Breast epithelium (tissue), 4 donors: ENCODE data around the gene WASF3. TPM values are rescaled to one million over a fixed set of nuclear protein-coding genes. Genes with fewer than 3 reads are reported as not detected.

Source experiments
- DNase-seq, 2 donors: peaks; one replicate each; pipeline ENCODE4 v3.0.0-alpha.2; 2019; ENCODE audit warnings: low spot score in 2 of 2
- H3K27ac ChIP-seq, 2 donors: fragments of 200-600 bp; sonication (generic) in 1 of 2; one replicate each; pipeline ENCODE4 v1.5.1; 2016 to 2019; ENCODE audit warnings: mild to moderate bottlenecking in 1 of 2
- H3K27me3 ChIP-seq, 2 donors: fragments of 200-600 bp; sonication (generic) in 1 of 2; one replicate each; pipeline versions ENCODE4 v1.5.1 to v1.6.0; 2017 to 2019; ENCODE audit warnings: control low read depth in 1 of 2, mild to moderate bottlenecking in 1 of 2
- H3K36me3 ChIP-seq: fragments of 200-600 bp; one replicate; pipeline ENCODE4 v1.5.1; 2019
- H3K4me1 ChIP-seq, 2 donors: fragments of 200-600 bp; sonication (generic); one replicate each; pipeline ENCODE4 v1.5.1; 2016 to 2019; ENCODE audit warnings: control low read depth in 1 of 2
- H3K4me3 ChIP-seq, 3 donors: fragments of 200-600 bp; sonication (generic); 1 replicate in 2 of 3; 2 replicates in 1 of 3; pipeline ENCODE4 v1.5.1; 2016 to 2019; ENCODE audit warnings: mild to moderate bottlenecking in 3 of 3, moderate library complexity in 2 of 3
- H3K9me3 ChIP-seq, 2 donors: fragments of 200-600 bp; sonication (generic) in 1 of 2; one replicate each; pipeline ENCODE4 v1.5.1; 2016 to 2019; ENCODE audit warnings: control low read depth in 1 of 2
- CTCF ChIP-seq, 3 donors: fragments of 450-650 bp; IDR thresholded peaks; one replicate each; pipeline ENCODE4 v1.5.1; 2016 to 2017; ENCODE audit warnings: antibody characterized with exemption in 3 of 3, mild to moderate bottlenecking in 3 of 3, moderate library complexity in 3 of 3
- POLR2A ChIP-seq: fragments of 450-650 bp; IDR thresholded peaks from one replicate; pipeline ENCODE4 v1.6.1; 2016; ENCODE audit warnings: antibody characterized with exemption, mild to moderate bottlenecking, moderate library complexity
- POLR2AphosphoS5 ChIP-seq, 3 donors: sonication (generic); formaldehyde crosslinking; IDR thresholded peaks; one replicate each; pipeline ENCODE4 v1.6.1; 2017; ENCODE audit warnings: antibody characterized with exemption in 3 of 3
- intact Hi-C: fragments of 100-400 bp; cut with DNase I; formaldehyde crosslinking; loops from one replicate; pipeline ENCODE4 v1.15.1; 2023; ENCODE audit warnings: low total_unique reads
- total RNA-seq, 3 donors: library from RNA; depleted of rRNA; stranded (reverse); fragments of >200 nt; gene quantifications; one replicate each; pipeline ENCODE4 v1.1.0, GENCODE V29; 2016

The WASF3 gene
- total RNA-seq, 3 donors from 2014 or later, result 15.2 to 67.0 (median 19.3) TPM

DNA sequence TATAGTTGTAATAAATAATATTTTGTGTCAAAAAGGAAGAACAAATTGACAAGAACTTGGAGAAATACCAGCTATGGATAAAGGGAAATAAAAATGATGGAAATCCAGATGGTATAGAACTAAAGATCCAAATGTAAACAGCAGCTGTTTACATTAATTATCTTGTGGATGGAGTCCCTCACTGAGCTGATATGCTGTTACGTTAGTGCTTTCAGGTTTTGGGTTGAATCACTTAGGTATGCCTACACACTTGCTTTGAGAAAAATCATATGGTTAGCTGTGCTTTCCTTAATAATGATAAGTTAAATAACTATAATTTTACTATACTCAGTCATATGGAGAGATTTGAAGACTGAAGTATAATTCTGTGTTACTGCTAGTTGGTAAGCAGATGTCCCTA is 27.7 kb downstream of the WASF3 start:
- H3K27ac ChIP-seq, result no peak overlapping the region
- no peaks in the 10 kb centered on the region for H3K4me1 ChIP-seq
- intact Hi-C loops, result no loop called here
- no peak overlapping the region for H3K4me3 ChIP-seq
- H3K27me3 ChIP-seq, result no peaks in the 10 kb centered on the region
- DNase-seq, result no peak
- H3K36me3 ChIP-seq, result no peaks in the 10 kb centered on the region
- no peaks in the 10 kb centered on the region for H3K9me3 ChIP-seq
- TF ChIP-seq POLR2A (no peak), CTCF (IDR thresholded peaks at IDR 0.05) (no peak), POLR2AphosphoS5 (IDR thresholded peaks at IDR 0.05) (no peak)

- Histone ChIP-seq H3K9me3 (no peaks in the 10 kb centered on the region), H3K4me1 (no peaks in the 10 kb centered on the region), H3K36me3 (no peaks in the 10 kb centered on the region), H3K27ac (no peak overlapping the region), H3K27me3 (no peaks in the 10 kb centered on the region), H3K4me3 (no peak overlapping the region)
- DNase-seq, result no peak
- intact Hi-C loops, result loop anchor here (2.0 kb wide), 1 partner anchor 28 kb away; no protein-coding TSS in a partner anchor
- no peak for TF ChIP-seq POLR2AphosphoS5 (IDR thresholded peaks at IDR 0.05)
- no peak for TF ChIP-seq POLR2A
- no peak for TF ChIP-seq CTCF (IDR thresholded peaks at IDR 0.05)
Observed at GRCh38 chr13:26587251-26587650, 29.8 kb downstream of the WASF3 start.

DNA sequence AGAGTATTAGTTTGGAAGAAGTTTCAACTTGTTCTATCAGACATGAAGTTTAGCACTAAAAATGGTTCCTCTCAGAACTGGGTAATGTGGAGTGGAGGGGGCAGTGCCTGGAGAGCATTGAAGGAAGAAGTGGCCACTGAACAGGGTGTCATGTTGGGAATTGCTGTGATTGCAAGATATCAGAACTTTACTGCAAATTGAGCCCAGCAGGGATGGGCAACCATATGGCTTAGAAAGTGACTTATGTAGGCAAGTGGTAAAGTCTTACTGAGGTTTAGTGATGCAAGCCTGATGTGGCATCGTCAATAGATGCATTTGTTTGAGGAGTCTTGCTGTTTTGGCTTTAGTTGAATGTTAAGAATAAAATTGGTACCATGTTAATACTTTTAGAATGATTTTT is 31.7 kb downstream of the WASF3 start:
- no peak for DNase-seq
- no peaks in the 10 kb centered on the region for H3K9me3 ChIP-seq
- H3K4me1 ChIP-seq, result no peaks in the 10 kb centered on the region
- intact Hi-C loops, result no loop called here
- no peak overlapping the region for H3K4me3 ChIP-seq
- no peaks in the 10 kb centered on the region for H3K27me3 ChIP-seq
- no peaks in the 10 kb centered on the region for H3K36me3 ChIP-seq
- TF ChIP-seq POLR2AphosphoS5 (IDR thresholded peaks at IDR 0.05) (no peak), CTCF (IDR thresholded peaks at IDR 0.05) (no peak), POLR2A (no peak)
- H3K27ac ChIP-seq, result no peak overlapping the region

- Histone ChIP-seq H3K4me3 (no peak overlapping the region), H3K4me1 (no peaks in the 10 kb centered on the region), H3K27ac (no peak overlapping the region), H3K36me3 (no peaks in the 10 kb centered on the region), H3K9me3 (no peaks in the 10 kb centered on the region), H3K27me3 (no peaks in the 10 kb centered on the region)
- TF ChIP-seq POLR2A (no peak), CTCF (IDR thresholded peaks at IDR 0.05) (no peak), POLR2AphosphoS5 (IDR thresholded peaks at IDR 0.05) (no peak)
- no peak for DNase-seq
- intact Hi-C loops, result no loop called here
Observed at GRCh38 chr13:26589754-26590153, 32.3 kb downstream of the WASF3 start.

DNA sequence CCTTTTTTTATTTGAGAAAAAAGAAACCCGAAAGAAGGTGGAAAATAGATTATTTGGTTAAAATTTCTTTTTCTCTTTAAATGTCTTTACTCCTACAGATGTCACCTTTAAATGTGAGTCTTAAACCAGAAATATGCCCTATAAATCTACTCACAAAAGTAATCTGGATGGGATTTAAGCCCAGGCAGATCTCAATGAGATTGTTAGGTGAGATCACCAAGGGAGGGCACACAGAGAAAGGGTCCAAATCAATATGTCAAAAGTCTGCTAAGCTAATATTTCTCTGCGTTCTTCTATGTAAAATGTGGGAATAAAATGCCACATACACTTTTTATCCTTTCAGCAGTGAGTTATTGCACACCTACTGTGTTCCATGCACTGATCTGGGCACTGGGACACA is 32.9 kb downstream of the WASF3 start:
- H3K36me3 ChIP-seq, result no peaks in the 10 kb centered on the region
- no peak overlapping the region for H3K27ac ChIP-seq
- no peak overlapping the region for H3K4me3 ChIP-seq
- no peak for TF ChIP-seq POLR2A
- TF ChIP-seq CTCF (IDR thresholded peaks at IDR 0.05), result no peak
- TF ChIP-seq POLR2AphosphoS5 (IDR thresholded peaks at IDR 0.05), result no peak
- intact Hi-C loops, result no loop called here
- no peaks in the 10 kb centered on the region for H3K4me1 ChIP-seq
- no peak for DNase-seq
- H3K9me3 ChIP-seq, result no peaks in the 10 kb centered on the region
- no peaks in the 10 kb centered on the region for H3K27me3 ChIP-seq
